Endothelial cell of umbilical vein (primary cell): ENCODE measurements around the gene MRE11.

ENCODE experiments used
- CTCF ChIP-seq, 2 donors: IDR thresholded peaks; 1 replicate in 1 of 2; 2 replicates in 1 of 2; pipeline ENCODE4 v1.5.1; 2011; ENCODE audit warnings: low read length in 2 of 2, mild to moderate bottlenecking in 2 of 2, moderate library complexity in 2 of 2, control low read depth in 1 of 2, inconsistent platforms in 1 of 2, low read depth in 1 of 2; ENCODE audit not compliant: insufficient read depth in 1 of 2; ENCODE audit errors: extremely low read depth in 1 of 2
- EZH2 ChIP-seq: IDR thresholded peaks from 2 replicates; pipeline ENCODE4 v1.6.1; 2012; ENCODE audit warnings: borderline replicate concordance, low read depth, mild to moderate bottlenecking, moderate library complexity, low read length, inconsistent platforms; ENCODE audit not compliant: severe bottlenecking
- MAX ChIP-seq: IDR thresholded peaks from 2 replicates; pipeline ENCODE4 v1.6.1; 2011; ENCODE audit not compliant: insufficient read depth, insufficient read length
- POLR2A ChIP-seq: IDR thresholded peaks from 2 replicates; pipeline ENCODE4 v1.6.1; 2012; ENCODE audit warnings: low read depth, mild to moderate bottlenecking, control low read depth, low read length

DNA sequence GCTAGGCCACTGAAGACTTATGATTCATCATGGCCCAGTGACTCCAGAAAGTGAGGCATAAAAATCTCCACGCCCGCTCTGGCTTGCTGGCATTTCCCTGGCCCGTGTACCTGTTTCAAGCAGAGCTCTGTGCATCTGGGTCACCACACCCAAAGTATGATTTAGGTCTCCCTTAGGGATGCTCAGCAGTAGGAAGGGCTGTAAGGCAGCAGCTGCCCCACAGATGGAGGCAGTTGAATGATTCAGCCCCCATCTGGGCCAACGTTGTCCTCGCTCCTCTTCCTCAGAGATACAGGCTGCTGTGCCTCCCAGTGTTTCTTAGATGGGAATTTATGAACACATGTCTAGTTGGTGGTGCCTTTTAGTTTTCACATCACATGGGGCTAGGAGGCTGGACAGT lies 114.0 kb downstream of the MRE11 start:
- TF ChIP-seq POLR2A (no peak), EZH2 (no peak), MAX (no peak), CTCF (IDR thresholded peaks at IDR 0.05; ENCODE audit: extremely low read depth in 1 of 2, insufficient read depth in 1 of 2, low read depth in 1 of 2, low read length in 2 of 2) (no peak)
